ENCODE measurements around the gene MRPL28. TPM values are rescaled to one million over a fixed set of nuclear protein-coding genes. Genes with fewer than 3 reads are reported as not detected.

The MRPL28 gene
- total RNA-seq, 4 donors from 2014 or later = 47.7 to 93.5 (median 55.8) TPM

- 55 to 80% methylated on average over 1 to 3 of the region's 19 CpGs for WGBS, 2 donors (ENCODE audit: low coverage in 1 of 2)
- no peak for ATAC-seq
- no peaks in the 10 kb centered on the region for H3K9me3 ChIP-seq
Observed at GRCh38 chr16:359067-359763, 11.1 kb downstream of the MRPL28 start.

GRCh38 chr16:356741-357140 is 13.6 kb downstream of the MRPL28 start:
- TF ChIP-seq CTCF (IDR thresholded peaks at IDR 0.05) = no peak
- no peak for TF ChIP-seq EP300 (IDR thresholded peaks at IDR 0.05)
- TF ChIP-seq POLR2AphosphoS5 (IDR thresholded peaks at IDR 0.05) = no peak
- TF ChIP-seq POLR2A (IDR thresholded peaks at IDR 0.05) = no peak
- WGBS, 2 donors (ENCODE audit: low coverage in 1 of 2) = 40 to 70% methylated on average over 2 to 9 of the region's 12 CpGs

More at GRCh38 chr16:359067-359763, 11.1 kb downstream of the MRPL28 start:
- H3K27me3 ChIP-seq = peaks cover 28% of the 10 kb centered on the region
- TF ChIP-seq EP300 (IDR thresholded peaks at IDR 0.05) = no peak
- no peak for TF ChIP-seq CTCF (IDR thresholded peaks at IDR 0.05)
- TF ChIP-seq POLR2A (IDR thresholded peaks at IDR 0.05) = no peak
- TF ChIP-seq POLR2AphosphoS5 (IDR thresholded peaks at IDR 0.05) = no peak
- H3K27ac ChIP-seq = no peak overlapping the region
- H3K4me3 ChIP-seq = no peak overlapping the region
- peaks cover 0 to 8% (median 0%) of the 10 kb centered on the region in 3 donors for H3K4me1 ChIP-seq
- H3K36me3 ChIP-seq = no peaks in the 10 kb centered on the region

GRCh38 chr16:354971-355461 is 15.3 kb downstream of the MRPL28 start:
- peaks cover 0 to 27% (median 13%) of the 10 kb centered on the region in 3 donors for H3K4me1 ChIP-seq
- 80% methylated on average over 1 to 4 of the region's 10 CpGs for WGBS, 2 donors (ENCODE audit: low coverage in 1 of 2)
- H3K27me3 ChIP-seq = no peaks in the 10 kb centered on the region
- no peak for TF ChIP-seq POLR2A (IDR thresholded peaks at IDR 0.05)
- no peak for TF ChIP-seq CTCF (IDR thresholded peaks at IDR 0.05)
- no peak for TF ChIP-seq POLR2AphosphoS5 (IDR thresholded peaks at IDR 0.05)
- no peak for TF ChIP-seq EP300 (IDR thresholded peaks at IDR 0.05)
- peaks cover 0 to 8% of the 10 kb centered on the region in 2 donors for H3K36me3 ChIP-seq
- no peak overlapping the region for H3K27ac ChIP-seq
- ATAC-seq = no peak
- no peak overlapping the region for H3K4me3 ChIP-seq
- H3K9me3 ChIP-seq = no peaks in the 10 kb centered on the region

More at GRCh38 chr16:356741-357140, 13.6 kb downstream of the MRPL28 start:
- Histone ChIP-seq H3K36me3 (no peaks in the 10 kb centered on the region), H3K9me3 (no peaks in the 10 kb centered on the region), H3K4me3 (no peak overlapping the region), H3K4me1 (peaks cover 0 to 10% (median 4%) of the 10 kb centered on the region in 3 donors), H3K27me3 (peaks cover 5% of the 10 kb centered on the region), H3K27ac (no peak overlapping the region)
- ATAC-seq = no peak

GRCh38 chr16:354291-354881 is 16.0 kb downstream of the MRPL28 start:
- TF ChIP-seq POLR2A (IDR thresholded peaks at IDR 0.05) (no peak), POLR2AphosphoS5 (IDR thresholded peaks at IDR 0.05) (no peak), CTCF (IDR thresholded peaks at IDR 0.05) (no peak), EP300 (IDR thresholded peaks at IDR 0.05) (no peak)
- Histone ChIP-seq H3K27me3 (no peaks in the 10 kb centered on the region), H3K36me3 (peaks cover 0 to 8% of the 10 kb centered on the region in 2 donors), H3K27ac (no peak overlapping the region), H3K4me1 (peaks cover 0 to 27% (median 13%) of the 10 kb centered on the region in 3 donors), H3K9me3 (no peaks in the 10 kb centered on the region), H3K4me3 (no peak overlapping the region)
- no peak for ATAC-seq
- WGBS, 2 donors (ENCODE audit: low coverage in 1 of 2) = 96% methylated on average over 5 of the region's 12 CpGs; no CpG with 5 or more reads in 1 of the 2 donors

Data from gastroesophageal sphincter (tissue), 4 donors.